HL-60 (cell line): ENCODE measurements around the gene TRIM67.

ENCODE experiments used
- GABPA ChIP-seq: IDR thresholded peaks from 2 replicates; pipeline ENCODE4 v1.6.1; 2012; ENCODE audit warnings: low read depth
- POLR2AphosphoS5 ChIP-seq: IDR thresholded peaks from 2 replicates; pipeline ENCODE4 v1.6.1; 2012; ENCODE audit warnings: low read depth
- SPI1 ChIP-seq: IDR thresholded peaks from 2 replicates; pipeline ENCODE4 v1.6.1; 2012; ENCODE audit warnings: low read depth, mild to moderate bottlenecking, borderline replicate concordance
- TF ChIP-seq, protein P1 (sequence below): IDR thresholded peaks from one replicate; pipeline ENCODE4 v1.5.1; 2011; ENCODE audit warnings: low read length, control low read depth, inconsistent platforms; ENCODE audit not compliant: insufficient read depth
- TF ChIP-seq, protein P2 (sequence below): IDR thresholded peaks from 2 replicates; pipeline ENCODE4 v1.6.1; 2012; ENCODE audit warnings: low read depth; ENCODE audit not compliant: insufficient replicate concordance

DNA sequence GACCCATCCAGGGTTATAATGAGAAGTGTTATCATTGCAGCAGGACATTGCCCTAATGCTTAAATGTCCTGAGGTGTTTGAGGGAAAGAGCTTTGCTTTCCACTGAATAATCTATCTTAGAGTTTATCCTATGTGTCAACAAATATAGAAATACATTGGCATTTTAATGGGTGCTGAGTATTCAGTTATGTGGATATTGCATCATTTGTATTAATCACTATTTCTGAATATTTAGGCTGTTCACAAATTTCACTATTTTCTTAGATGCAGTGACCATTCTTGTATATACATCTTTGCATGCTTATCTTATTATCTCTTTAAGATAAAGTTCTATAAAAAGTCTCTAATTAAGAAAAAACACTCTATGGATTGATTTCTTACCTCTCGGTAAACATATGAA lies 18.2 kb downstream of the TRIM67 start:
- TF ChIP-seq, protein P1, sequence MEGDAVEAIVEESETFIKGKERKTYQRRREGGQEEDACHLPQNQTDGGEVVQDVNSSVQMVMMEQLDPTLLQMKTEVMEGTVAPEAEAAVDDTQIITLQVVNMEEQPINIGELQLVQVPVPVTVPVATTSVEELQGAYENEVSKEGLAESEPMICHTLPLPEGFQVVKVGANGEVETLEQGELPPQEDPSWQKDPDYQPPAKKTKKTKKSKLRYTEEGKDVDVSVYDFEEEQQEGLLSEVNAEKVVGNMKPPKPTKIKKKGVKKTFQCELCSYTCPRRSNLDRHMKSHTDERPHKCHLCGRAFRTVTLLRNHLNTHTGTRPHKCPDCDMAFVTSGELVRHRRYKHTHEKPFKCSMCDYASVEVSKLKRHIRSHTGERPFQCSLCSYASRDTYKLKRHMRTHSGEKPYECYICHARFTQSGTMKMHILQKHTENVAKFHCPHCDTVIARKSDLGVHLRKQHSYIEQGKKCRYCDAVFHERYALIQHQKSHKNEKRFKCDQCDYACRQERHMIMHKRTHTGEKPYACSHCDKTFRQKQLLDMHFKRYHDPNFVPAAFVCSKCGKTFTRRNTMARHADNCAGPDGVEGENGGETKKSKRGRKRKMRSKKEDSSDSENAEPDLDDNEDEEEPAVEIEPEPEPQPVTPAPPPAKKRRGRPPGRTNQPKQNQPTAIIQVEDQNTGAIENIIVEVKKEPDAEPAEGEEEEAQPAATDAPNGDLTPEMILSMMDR = no peak
- TF ChIP-seq, protein P2, sequence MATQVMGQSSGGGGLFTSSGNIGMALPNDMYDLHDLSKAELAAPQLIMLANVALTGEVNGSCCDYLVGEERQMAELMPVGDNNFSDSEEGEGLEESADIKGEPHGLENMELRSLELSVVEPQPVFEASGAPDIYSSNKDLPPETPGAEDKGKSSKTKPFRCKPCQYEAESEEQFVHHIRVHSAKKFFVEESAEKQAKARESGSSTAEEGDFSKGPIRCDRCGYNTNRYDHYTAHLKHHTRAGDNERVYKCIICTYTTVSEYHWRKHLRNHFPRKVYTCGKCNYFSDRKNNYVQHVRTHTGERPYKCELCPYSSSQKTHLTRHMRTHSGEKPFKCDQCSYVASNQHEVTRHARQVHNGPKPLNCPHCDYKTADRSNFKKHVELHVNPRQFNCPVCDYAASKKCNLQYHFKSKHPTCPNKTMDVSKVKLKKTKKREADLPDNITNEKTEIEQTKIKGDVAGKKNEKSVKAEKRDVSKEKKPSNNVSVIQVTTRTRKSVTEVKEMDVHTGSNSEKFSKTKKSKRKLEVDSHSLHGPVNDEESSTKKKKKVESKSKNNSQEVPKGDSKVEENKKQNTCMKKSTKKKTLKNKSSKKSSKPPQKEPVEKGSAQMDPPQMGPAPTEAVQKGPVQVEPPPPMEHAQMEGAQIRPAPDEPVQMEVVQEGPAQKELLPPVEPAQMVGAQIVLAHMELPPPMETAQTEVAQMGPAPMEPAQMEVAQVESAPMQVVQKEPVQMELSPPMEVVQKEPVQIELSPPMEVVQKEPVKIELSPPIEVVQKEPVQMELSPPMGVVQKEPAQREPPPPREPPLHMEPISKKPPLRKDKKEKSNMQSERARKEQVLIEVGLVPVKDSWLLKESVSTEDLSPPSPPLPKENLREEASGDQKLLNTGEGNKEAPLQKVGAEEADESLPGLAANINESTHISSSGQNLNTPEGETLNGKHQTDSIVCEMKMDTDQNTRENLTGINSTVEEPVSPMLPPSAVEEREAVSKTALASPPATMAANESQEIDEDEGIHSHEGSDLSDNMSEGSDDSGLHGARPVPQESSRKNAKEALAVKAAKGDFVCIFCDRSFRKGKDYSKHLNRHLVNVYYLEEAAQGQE = no peak
- TF ChIP-seq POLR2AphosphoS5 = no peak
- TF ChIP-seq GABPA = no peak
- TF ChIP-seq SPI1 = no peak
